ENCODE results near the gene NHLRC4.

DNA sequence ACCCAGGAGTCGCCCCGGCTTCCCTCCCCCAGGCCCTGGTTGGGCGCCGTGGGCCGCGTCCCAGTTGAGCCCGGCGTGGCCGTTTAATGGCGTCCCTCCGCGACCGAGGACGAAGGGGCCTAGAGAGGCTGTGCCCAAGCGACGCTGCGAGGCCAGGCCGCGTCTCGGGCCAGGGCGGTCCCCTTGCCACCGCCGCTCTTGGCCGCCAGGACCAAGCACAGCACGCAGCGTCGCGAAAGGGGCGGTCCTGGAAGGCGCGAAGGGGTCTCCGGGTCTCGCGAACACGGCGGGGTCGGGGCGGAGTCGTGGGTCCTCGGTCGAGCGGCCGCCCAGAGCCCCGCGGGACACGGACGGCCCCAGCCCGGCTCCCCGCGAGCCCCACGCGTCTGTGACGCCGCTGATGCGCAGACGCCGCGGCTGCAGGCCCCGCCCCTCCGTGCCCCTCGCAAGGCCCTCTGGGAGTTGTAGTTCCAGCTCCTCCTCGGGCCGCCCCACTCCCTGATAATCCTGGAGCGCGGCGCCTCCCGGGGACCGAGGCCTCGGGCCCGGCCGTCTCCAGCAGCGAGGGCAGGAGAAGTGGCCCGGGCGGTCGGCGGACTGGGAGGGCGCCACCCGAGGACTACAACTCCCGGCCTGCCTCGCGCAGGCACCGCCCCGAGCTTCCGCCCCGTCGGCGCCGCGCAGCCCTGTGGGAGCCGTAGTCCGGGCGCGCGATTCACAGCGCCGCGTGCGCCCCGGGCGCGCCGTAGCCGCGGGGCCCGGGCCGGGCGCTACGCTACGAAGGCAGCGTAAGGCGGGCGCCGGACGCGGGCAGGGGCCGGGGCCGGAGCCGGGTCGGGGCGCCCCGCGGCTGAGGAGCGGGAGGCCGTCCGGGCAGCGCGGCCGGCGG is 39.5 kb upstream of the NHLRC4 start, which contains the start of gene CAPN15:
- TF ChIP-seq, protein P1, sequence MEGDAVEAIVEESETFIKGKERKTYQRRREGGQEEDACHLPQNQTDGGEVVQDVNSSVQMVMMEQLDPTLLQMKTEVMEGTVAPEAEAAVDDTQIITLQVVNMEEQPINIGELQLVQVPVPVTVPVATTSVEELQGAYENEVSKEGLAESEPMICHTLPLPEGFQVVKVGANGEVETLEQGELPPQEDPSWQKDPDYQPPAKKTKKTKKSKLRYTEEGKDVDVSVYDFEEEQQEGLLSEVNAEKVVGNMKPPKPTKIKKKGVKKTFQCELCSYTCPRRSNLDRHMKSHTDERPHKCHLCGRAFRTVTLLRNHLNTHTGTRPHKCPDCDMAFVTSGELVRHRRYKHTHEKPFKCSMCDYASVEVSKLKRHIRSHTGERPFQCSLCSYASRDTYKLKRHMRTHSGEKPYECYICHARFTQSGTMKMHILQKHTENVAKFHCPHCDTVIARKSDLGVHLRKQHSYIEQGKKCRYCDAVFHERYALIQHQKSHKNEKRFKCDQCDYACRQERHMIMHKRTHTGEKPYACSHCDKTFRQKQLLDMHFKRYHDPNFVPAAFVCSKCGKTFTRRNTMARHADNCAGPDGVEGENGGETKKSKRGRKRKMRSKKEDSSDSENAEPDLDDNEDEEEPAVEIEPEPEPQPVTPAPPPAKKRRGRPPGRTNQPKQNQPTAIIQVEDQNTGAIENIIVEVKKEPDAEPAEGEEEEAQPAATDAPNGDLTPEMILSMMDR (IDR thresholded peaks at IDR 0.05): peak in 1 of 3 experiments; percentile 35
- TF ChIP-seq POLR2A (IDR thresholded peaks at IDR 0.05): peak in 1 of 2 donors; percentile 84
- peak in 1 of 2 donors; percentile 75 for TF ChIP-seq POLR2AphosphoS5 (IDR thresholded peaks at IDR 0.05; ENCODE audit: insufficient read depth in 1 of 2, low read depth in 1 of 2)

Data from vagina (tissue), 2 donors.